ENCODE measurements around the gene TRMT61A.

GRCh38 chr14:103492156-103492925, 36.7 kb upstream of the TRMT61A start:
- TF ChIP-seq CTCF (conservative IDR thresholded peaks at IDR 0.05) (no peak), EZH2 (IDR thresholded peaks at IDR 0.05; ENCODE audit: low read depth) (no peak)
